Neural cell (in vitro differentiated cells): ENCODE data around the gene KRTAP4-5. TPM values are rescaled to one million over a fixed set of nuclear protein-coding genes. Genes with fewer than 3 reads are reported as not detected.
"Not testable (repeated sequence)": the region's sequence is repeated elsewhere in the genome, so short reads cannot be mapped to it uniquely, and the experiment has no call there.

Source experiments
- H2AFZ ChIP-seq: fragments of 200-600, 300-800 bp; sonication (generic), shearing (Covaris generic); 2 replicates; pipeline ENCODE4 v1.6.0; 2014; ENCODE audit warnings: low read depth, mild to moderate bottlenecking, antibody characterized with exemption, low read length, moderate library complexity
- H3F3A ChIP-seq: fragments of 200-600 bp; shearing (Covaris generic); 2 replicates; pipeline ENCODE4 v1.6.1; 2016; ENCODE audit warnings: mild to moderate bottlenecking, moderate library complexity, mixed read lengths, antibody characterized with exemption, low read length; ENCODE audit not compliant: insufficient read depth, poor library complexity, severe bottlenecking
- H3K27ac ChIP-seq: fragments of 200-600, 300-800 bp; sonication (generic), shearing (Covaris generic); 2 replicates; pipeline ENCODE4 v1.5.1; 2014; ENCODE audit warnings: mild to moderate bottlenecking, low read length, moderate library complexity
- H3K27me3 ChIP-seq: fragments of 300-800, 200-600 bp; sonication (generic), shearing (Covaris generic); 2 replicates; pipeline ENCODE4 v1.6.0; 2014; ENCODE audit warnings: mild to moderate bottlenecking, low read depth, low read length, moderate library complexity; ENCODE audit not compliant: insufficient read depth
- H3K36me3 ChIP-seq: fragments of 300-800, 200-600 bp; sonication (generic), shearing (Covaris generic); 2 replicates; pipeline ENCODE4 v1.5.1; 2014; ENCODE audit warnings: mild to moderate bottlenecking, antibody characterized with exemption, low read length, moderate library complexity; ENCODE audit not compliant: insufficient read depth
- H3K4me2 ChIP-seq: fragments of 300-800, 200-600 bp; sonication (generic), shearing (Covaris generic); 2 replicates; pipeline ENCODE4 v1.6.0; 2014; ENCODE audit warnings: mild to moderate bottlenecking, low read length
- H3K4me3 ChIP-seq: fragments of 300-800, 200-600 bp; sonication (generic), shearing (Covaris generic); 2 replicates; pipeline ENCODE4 v1.5.1; 2014; ENCODE audit warnings: mild to moderate bottlenecking, low read length, moderate library complexity
- H3K79me2 ChIP-seq: fragments of 200-600 bp; shearing (Covaris generic); replicated peaks from 2 replicates; pipeline ENCODE4 v1.6.0; 2014; ENCODE audit warnings: mild to moderate bottlenecking, low read length, moderate library complexity; ENCODE audit not compliant: insufficient read depth
- H3K9ac ChIP-seq: fragments of 300-800, 200-600 bp; sonication (generic), shearing (Covaris generic); 2 replicates; pipeline ENCODE4 v1.6.1; 2016; ENCODE audit warnings: mild to moderate bottlenecking, low read length, mixed read lengths
- H3K9me2 ChIP-seq: fragments of 200-600 bp; shearing (Covaris generic); 2 replicates; pipeline ENCODE4 v1.6.1; 2016; ENCODE audit warnings: mild to moderate bottlenecking, low read length, mixed read lengths; ENCODE audit not compliant: insufficient read depth
- H3K9me3 ChIP-seq: fragments of 200-600, 300-800 bp; sonication (generic), shearing (Covaris generic); 2 replicates; pipeline ENCODE4 v1.6.1; 2016; ENCODE audit warnings: mild to moderate bottlenecking, mixed run types, low read length, moderate library complexity, mixed read lengths
- H4K20me1 ChIP-seq: fragments of 200-600 bp; shearing (Covaris generic); 2 replicates; pipeline ENCODE4 v1.6.1; 2016; ENCODE audit warnings: mild to moderate bottlenecking, mixed run types; ENCODE audit not compliant: insufficient read depth
- EP300 ChIP-seq: fragments of 450-650 bp; conservative IDR thresholded peaks from 2 replicates; pipeline ENCODE4 v1.6.1; 2014; ENCODE audit warnings: antibody characterized with exemption, mild to moderate bottlenecking, moderate library complexity; ENCODE audit not compliant: poor library complexity, severe bottlenecking
- EZH2 ChIP-seq: fragments of 200-600, 300-800 bp; shearing (Covaris generic), sonication (generic); IDR thresholded peaks from 2 replicates; pipeline ENCODE4 v1.6.1; 2014; ENCODE audit warnings: antibody characterized with exemption, low read length, borderline replicate concordance, mild to moderate bottlenecking; ENCODE audit not compliant: insufficient read depth, poor library complexity, severe bottlenecking
- MXI1 ChIP-seq: fragments of 450-650 bp; conservative IDR thresholded peaks from 2 replicates; pipeline ENCODE4 v1.6.1; 2014; ENCODE audit warnings: antibody characterized with exemption, mild to moderate bottlenecking; ENCODE audit not compliant: poor library complexity, severe bottlenecking
- POLR2AphosphoS5 ChIP-seq: IDR thresholded peaks from 2 replicates; pipeline ENCODE4 v1.6.1; 2012
- SMC3 ChIP-seq: fragments of 450-650 bp; conservative IDR thresholded peaks from 2 replicates; pipeline ENCODE4 v1.6.1; 2014; ENCODE audit warnings: antibody characterized with exemption, mild to moderate bottlenecking, moderate library complexity; ENCODE audit not compliant: poor library complexity
- TAF1 ChIP-seq: IDR thresholded peaks from 2 replicates; pipeline ENCODE4 v1.6.1; 2012; ENCODE audit warnings: low read depth
- polyA plus RNA-seq: library from polyadenylated mRNA; depleted of rRNA; stranded (reverse); fragments of >200 nt; gene quantifications from 2 replicates; pipeline ENCODE4 v1.2.3, GENCODE V29; 2014
- TF ChIP-seq, protein P1 (sequence below): IDR thresholded peaks from 2 replicates; pipeline ENCODE4 v1.6.1; 2012; ENCODE audit warnings: borderline replicate concordance
- TF ChIP-seq, protein P2 (sequence below): fragments of 450-650 bp; IDR thresholded peaks from 2 replicates; pipeline ENCODE4 v1.5.1; 2014; ENCODE audit warnings: antibody characterized with exemption, mild to moderate bottlenecking, moderate library complexity; ENCODE audit not compliant: poor library complexity, severe bottlenecking

KRTAP4-5 gene
- polyA plus RNA-seq, 1 donor from 2014 or later = not detected

DNA sequence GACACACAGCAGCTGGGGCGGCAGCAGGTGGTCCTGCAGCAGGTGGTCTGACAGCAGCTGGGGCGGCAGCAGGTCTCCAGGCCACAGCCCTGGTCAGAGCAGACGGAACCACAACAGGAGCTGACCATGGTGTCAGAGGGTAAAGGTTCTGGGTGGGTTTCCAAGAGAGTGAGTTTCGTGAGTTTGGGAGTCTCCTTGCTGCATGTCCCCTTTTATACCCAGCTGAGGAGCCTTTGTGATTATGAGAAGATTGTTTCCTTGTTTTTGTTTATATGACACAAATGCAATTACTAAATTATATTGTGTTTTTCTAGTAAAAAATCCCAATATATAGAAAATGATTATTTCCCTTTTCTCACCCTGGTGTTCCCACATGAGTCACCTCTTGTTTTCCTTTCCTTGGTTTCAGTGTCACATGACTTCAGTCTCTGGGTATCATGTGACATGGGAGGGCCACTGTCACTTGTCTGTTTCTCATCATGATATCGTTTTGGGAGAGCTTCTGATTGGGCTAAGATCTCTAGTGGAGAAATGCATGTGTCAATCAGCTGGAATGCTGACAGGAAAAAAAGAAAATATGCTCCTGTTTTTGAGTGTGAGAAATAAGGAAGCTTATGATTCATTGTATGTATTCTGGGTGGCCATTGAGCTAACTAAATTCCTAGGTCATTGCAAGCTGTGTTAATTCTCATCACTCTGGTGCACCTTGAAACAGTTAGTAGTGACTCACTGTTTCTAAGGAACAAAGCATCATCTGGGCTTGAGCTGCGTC is 9.1 kb downstream of the KRTAP4-5 start, which contains the start of gene KRTAP4-6:
Gene KRTAP4-6, minus strand, starts transcription at position 185 of the 772 bp plus-strand sequence. Its CDS starts 57 bp downstream, at position 128.
- TF ChIP-seq EP300 = no peak
- TF ChIP-seq, protein P1, sequence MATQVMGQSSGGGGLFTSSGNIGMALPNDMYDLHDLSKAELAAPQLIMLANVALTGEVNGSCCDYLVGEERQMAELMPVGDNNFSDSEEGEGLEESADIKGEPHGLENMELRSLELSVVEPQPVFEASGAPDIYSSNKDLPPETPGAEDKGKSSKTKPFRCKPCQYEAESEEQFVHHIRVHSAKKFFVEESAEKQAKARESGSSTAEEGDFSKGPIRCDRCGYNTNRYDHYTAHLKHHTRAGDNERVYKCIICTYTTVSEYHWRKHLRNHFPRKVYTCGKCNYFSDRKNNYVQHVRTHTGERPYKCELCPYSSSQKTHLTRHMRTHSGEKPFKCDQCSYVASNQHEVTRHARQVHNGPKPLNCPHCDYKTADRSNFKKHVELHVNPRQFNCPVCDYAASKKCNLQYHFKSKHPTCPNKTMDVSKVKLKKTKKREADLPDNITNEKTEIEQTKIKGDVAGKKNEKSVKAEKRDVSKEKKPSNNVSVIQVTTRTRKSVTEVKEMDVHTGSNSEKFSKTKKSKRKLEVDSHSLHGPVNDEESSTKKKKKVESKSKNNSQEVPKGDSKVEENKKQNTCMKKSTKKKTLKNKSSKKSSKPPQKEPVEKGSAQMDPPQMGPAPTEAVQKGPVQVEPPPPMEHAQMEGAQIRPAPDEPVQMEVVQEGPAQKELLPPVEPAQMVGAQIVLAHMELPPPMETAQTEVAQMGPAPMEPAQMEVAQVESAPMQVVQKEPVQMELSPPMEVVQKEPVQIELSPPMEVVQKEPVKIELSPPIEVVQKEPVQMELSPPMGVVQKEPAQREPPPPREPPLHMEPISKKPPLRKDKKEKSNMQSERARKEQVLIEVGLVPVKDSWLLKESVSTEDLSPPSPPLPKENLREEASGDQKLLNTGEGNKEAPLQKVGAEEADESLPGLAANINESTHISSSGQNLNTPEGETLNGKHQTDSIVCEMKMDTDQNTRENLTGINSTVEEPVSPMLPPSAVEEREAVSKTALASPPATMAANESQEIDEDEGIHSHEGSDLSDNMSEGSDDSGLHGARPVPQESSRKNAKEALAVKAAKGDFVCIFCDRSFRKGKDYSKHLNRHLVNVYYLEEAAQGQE = no peak
- no peak for TF ChIP-seq SMC3
- TF ChIP-seq, protein P2, sequence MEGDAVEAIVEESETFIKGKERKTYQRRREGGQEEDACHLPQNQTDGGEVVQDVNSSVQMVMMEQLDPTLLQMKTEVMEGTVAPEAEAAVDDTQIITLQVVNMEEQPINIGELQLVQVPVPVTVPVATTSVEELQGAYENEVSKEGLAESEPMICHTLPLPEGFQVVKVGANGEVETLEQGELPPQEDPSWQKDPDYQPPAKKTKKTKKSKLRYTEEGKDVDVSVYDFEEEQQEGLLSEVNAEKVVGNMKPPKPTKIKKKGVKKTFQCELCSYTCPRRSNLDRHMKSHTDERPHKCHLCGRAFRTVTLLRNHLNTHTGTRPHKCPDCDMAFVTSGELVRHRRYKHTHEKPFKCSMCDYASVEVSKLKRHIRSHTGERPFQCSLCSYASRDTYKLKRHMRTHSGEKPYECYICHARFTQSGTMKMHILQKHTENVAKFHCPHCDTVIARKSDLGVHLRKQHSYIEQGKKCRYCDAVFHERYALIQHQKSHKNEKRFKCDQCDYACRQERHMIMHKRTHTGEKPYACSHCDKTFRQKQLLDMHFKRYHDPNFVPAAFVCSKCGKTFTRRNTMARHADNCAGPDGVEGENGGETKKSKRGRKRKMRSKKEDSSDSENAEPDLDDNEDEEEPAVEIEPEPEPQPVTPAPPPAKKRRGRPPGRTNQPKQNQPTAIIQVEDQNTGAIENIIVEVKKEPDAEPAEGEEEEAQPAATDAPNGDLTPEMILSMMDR = no peak
- no peak for TF ChIP-seq MXI1
- no peak for TF ChIP-seq TAF1
- no peak for TF ChIP-seq POLR2AphosphoS5
- no peak for TF ChIP-seq EZH2
- Histone ChIP-seq H3K9me2 (no peaks in the 10 kb centered on the region), H3K36me3 (no peaks in the 10 kb centered on the region), H3K79me2 (no peaks in the 10 kb centered on the region), H2AFZ (no peak within 1 kb of the TSS), H3K27ac (no peak within 1 kb of the TSS), H4K20me1 (no peaks in the 10 kb centered on the region), H3F3A (no peaks in the 10 kb centered on the region), H3K4me2 (no peak within 1 kb of the TSS), H3K9me3 (peaks cover 5% of the 10 kb centered on the region), H3K27me3 (no peaks in the 10 kb centered on the region), H3K4me3 (no peak within 1 kb of the TSS), H3K9ac (no peak within 1 kb of the TSS)

DNA sequence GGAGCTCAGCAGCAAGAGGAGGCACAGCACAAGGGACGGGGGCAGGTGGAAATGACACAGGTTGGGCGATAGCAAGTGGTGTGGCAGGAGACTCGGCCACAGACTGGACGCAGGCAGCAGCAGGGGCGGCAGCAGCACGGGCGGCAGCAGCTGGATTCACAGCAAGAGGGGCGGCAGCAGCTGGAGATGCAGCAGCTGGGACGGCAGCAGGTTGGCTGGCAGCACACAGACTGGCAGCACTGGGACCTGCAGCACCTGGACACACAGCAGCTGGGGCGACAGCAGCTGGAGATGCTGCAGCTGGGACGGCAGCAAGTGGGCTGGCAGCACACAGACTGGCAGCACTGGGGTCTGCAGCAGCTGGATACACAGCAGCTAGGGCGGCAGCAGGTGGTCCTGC is 9.8 kb downstream of the KRTAP4-5 start:
- not testable (repeated sequence) for H3K9me2 ChIP-seq, H3K9ac ChIP-seq, H3F3A ChIP-seq, H3K36me3 ChIP-seq, H3K79me2 ChIP-seq, H3K4me2 ChIP-seq, H2AFZ ChIP-seq, H3K27ac ChIP-seq, H3K27me3 ChIP-seq, H3K4me3 ChIP-seq, H3K9me3 ChIP-seq, H4K20me1 ChIP-seq
